IMR-90 (cell line): ENCODE results near the gene MTCL1. TPM values are rescaled to one million over a fixed set of nuclear protein-coding genes. Genes with fewer than 3 reads are reported as not detected.

Experiments
- ATAC-seq: fragments of 200-7000 bp; cut with Tn5 transposase; 2 replicates; pipeline ENCODE4 v1.9.1; 2020; ENCODE audit warnings: low read depth, mild to moderate bottlenecking, moderate library complexity
- BruUV-seq: library from RNA; stranded (reverse); fragments of 400-500 nt; replicated peaks from 2 replicates; lab custom pipeline; 2021; lab: Mats Ljungman, UMichigan
- CTCF ChIA-PET: fragments of 300-600 bp; formaldehyde crosslinking; extraction: SDS; loops from one replicate; lab custom pipeline; 2021; ENCODE audit warnings: antibody characterized with exemption; lab: Yijun Ruan, JAX
- POLR2A ChIA-PET: fragments of 300-600 bp; sonication (Branson Sonifier 250); formaldehyde crosslinking; loops from one replicate; lab custom pipeline; 2022; ENCODE audit warnings: antibody characterized with exemption; ENCODE audit not compliant: unreplicated experiment; lab: Charles Lee
- DNase-seq: peaks from one replicate; pipeline ENCODE4 v3.0.0; 2013
- H2AFZ ChIP-seq: replicated peaks from 2 replicates; pipeline ENCODE3; 2013; ENCODE audit warnings: low read length, mild to moderate bottlenecking; ENCODE audit not compliant: poor library complexity
- H2AK5ac ChIP-seq: 2 replicates; pipeline ENCODE4 v1.6.1; 2013; ENCODE audit warnings: low read depth, low read length, inconsistent platforms
- H2AK9ac ChIP-seq: replicated peaks from 2 replicates; pipeline ENCODE3; 2013; ENCODE audit warnings: mild to moderate bottlenecking, low read depth, low read length, moderate library complexity; ENCODE audit not compliant: poor library complexity
- H2BK120ac ChIP-seq: 2 replicates; pipeline ENCODE4 v1.6.1; 2013; ENCODE audit warnings: low read depth, low read length, inconsistent platforms
- H2BK15ac ChIP-seq: 3 replicates; pipeline ENCODE4 v1.6.1; 2013; ENCODE audit warnings: low read depth, low read length, inconsistent platforms
- H2BK20ac ChIP-seq: 2 replicates; pipeline ENCODE4 v1.6.1; 2013; ENCODE audit warnings: low read depth, mild to moderate bottlenecking, inconsistent platforms, low read length, moderate library complexity
- H2BK5ac ChIP-seq: 2 replicates; pipeline ENCODE4 v1.6.1; 2013; ENCODE audit warnings: mild to moderate bottlenecking, low read depth, low read length, inconsistent platforms; ENCODE audit not compliant: poor library complexity, severe bottlenecking
- H3K14ac ChIP-seq: replicated peaks from 2 replicates; pipeline ENCODE4 v1.6.1; 2013; ENCODE audit warnings: low read depth, low read length, inconsistent platforms
- H3K18ac ChIP-seq: 2 replicates; pipeline ENCODE4 v1.6.1; 2013; ENCODE audit warnings: low read depth, low read length, control low read depth
- H3K23ac ChIP-seq: 2 replicates; pipeline ENCODE4 v1.6.1; 2013; ENCODE audit warnings: low read depth, low read length, inconsistent platforms
- H3K27ac ChIP-seq: 2 replicates; pipeline ENCODE4 v1.5.1; 2013; ENCODE audit warnings: mild to moderate bottlenecking, control low read depth, low read length; ENCODE audit not compliant: insufficient read depth
- H3K27me3 ChIP-seq: 2 replicates; pipeline ENCODE4 v1.6.1; 2013; ENCODE audit warnings: low read length; ENCODE audit not compliant: control insufficient read depth, insufficient read depth
- H3K36me3 ChIP-seq: 2 replicates; pipeline ENCODE4 v1.6.1; 2013; ENCODE audit warnings: low read length, mixed read lengths; ENCODE audit not compliant: control insufficient read depth, insufficient read depth
- H3K4ac ChIP-seq: 2 replicates; pipeline ENCODE4 v1.6.1; 2013; ENCODE audit warnings: low read depth, low read length, inconsistent platforms
- H3K4me1 ChIP-seq: 2 replicates; pipeline ENCODE4 v1.6.1; 2013; ENCODE audit warnings: low read length, mixed read lengths; ENCODE audit not compliant: control insufficient read depth, insufficient read depth
- H3K4me2 ChIP-seq: 2 replicates; pipeline ENCODE4 v1.6.1; 2013; ENCODE audit warnings: low read depth, mild to moderate bottlenecking, control low read depth, low read length, moderate library complexity
- H3K4me3 ChIP-seq: 2 replicates; pipeline ENCODE4 v1.5.1; 2013; ENCODE audit warnings: low read depth, mild to moderate bottlenecking, control low read depth, low read length, moderate library complexity; ENCODE audit not compliant: insufficient read depth
- H3K56ac ChIP-seq: 2 replicates; pipeline ENCODE4 v1.6.1; 2013; ENCODE audit warnings: low read length, inconsistent platforms; ENCODE audit not compliant: insufficient read depth; ENCODE audit errors: extremely low read depth
- H3K79me1 ChIP-seq, 2 experiments: 2 replicates each; pipeline ENCODE4 v1.6.1; 2013; ENCODE audit warnings: low read length in 2 of 2, inconsistent platforms in 1 of 2, low read depth in 1 of 2
- H3K9ac ChIP-seq: 2 replicates; pipeline ENCODE4 v1.6.1; 2013; ENCODE audit warnings: low read depth, low read length, control low read depth
- H3K9me1 ChIP-seq: 2 replicates; pipeline ENCODE4 v1.6.1; 2013; ENCODE audit warnings: low read length, inconsistent platforms; ENCODE audit not compliant: insufficient read depth
- H3K9me3 ChIP-seq: 2 replicates; pipeline ENCODE4 v1.6.1; 2013; ENCODE audit warnings: low read length; ENCODE audit not compliant: control insufficient read depth, insufficient read depth
- H4K20me1 ChIP-seq: 2 replicates; pipeline ENCODE4 v1.6.1; 2013; ENCODE audit warnings: low read length, inconsistent platforms; ENCODE audit not compliant: insufficient read depth
- H4K5ac ChIP-seq: 2 replicates; pipeline ENCODE4 v1.6.1; 2013; ENCODE audit warnings: mild to moderate bottlenecking, low read depth, low read length, control low read depth
- H4K8ac ChIP-seq, 2 experiments: 2 replicates each; pipeline ENCODE4 v1.6.1; 2013; ENCODE audit warnings: low read depth in 2 of 2, low read length in 2 of 2, control low read depth in 1 of 2, inconsistent platforms in 1 of 2
- H4K91ac ChIP-seq: 2 replicates; pipeline ENCODE4 v1.6.1; 2013; ENCODE audit warnings: low read depth, low read length, inconsistent platforms; ENCODE audit not compliant: insufficient read depth
- CEBPB ChIP-seq: IDR thresholded peaks from 2 replicates; pipeline ENCODE4 v1.6.1; 2012; ENCODE audit warnings: low read depth, low read length, improper control_type of control experiment
- MAFK ChIP-seq: IDR thresholded peaks from 2 replicates; pipeline ENCODE4 v1.6.1; 2012; ENCODE audit warnings: low read depth, low read length, improper control_type of control experiment
- NFE2L2 ChIP-seq: fragments of 150-350 bp; IDR thresholded peaks from 2 replicates; pipeline ENCODE4 v1.6.1; 2016; ENCODE audit warnings: low read depth, mild to moderate bottlenecking, low read length
- RCOR1 ChIP-seq: IDR thresholded peaks from 2 replicates; pipeline ENCODE4 v1.6.1; 2012; ENCODE audit warnings: mild to moderate bottlenecking, low read length, improper control_type of control experiment; ENCODE audit not compliant: insufficient replicate concordance
- SMC3 ChIP-seq: fragments of 150-350 bp; IDR thresholded peaks from 2 replicates; pipeline ENCODE4 v1.6.1; 2016; ENCODE audit warnings: low read depth, mild to moderate bottlenecking, antibody characterized with exemption, low read length, moderate library complexity
- WGBS, 2 experiments: methylation state at CpG; one replicate each; pipeline versions ENCODE4 v1.1.5 to v1.1.7; 2013; ENCODE audit warnings: missing lambda C conversion rate in 2 of 2; ENCODE audit not compliant: insufficient read length in 1 of 2; ENCODE audit errors: extremely low coverage in 2 of 2; 5-methylcytosine and 5-hydroxymethylcytosine counted together
- dilution Hi-C: fragments of 300-500 bp; cut with HindIII; formaldehyde crosslinking; loops from one replicate; pipeline ENCODE4 v1.14.3; 2018; ENCODE audit warnings: low sequenced_read_pairs; ENCODE audit not compliant: unreplicated experiment
- in situ Hi-C: fragments of 300-500 bp; cut with MboI; formaldehyde crosslinking; loops from 3 replicates; pipeline ENCODE4 v1.14.3; 2019; ENCODE audit warnings: low sequenced_read_pairs, inconsistent platforms, mixed read lengths
- intact Hi-C: fragments of 100-400 bp; cut with micrococcal nuclease; formaldehyde crosslinking; loops from 2 replicates; pipeline ENCODE4 v1.10.0; 2022
- polyA plus RNA-seq, 3 experiments: library from polyadenylated mRNA; depleted of rRNA; stranded (reverse); fragments of >200 nt; gene quantifications; 2 replicates each; pipeline ENCODE4 v1.2.3, GENCODE V29; 2012; ENCODE audit warnings: low replicate concordance in 1 of 3
- total RNA-seq: library from RNA; depleted of rRNA; stranded (reverse); fragments of >200 nt; gene quantifications from 2 replicates; pipeline ENCODE4 v1.2.3, GENCODE V29; 2012

The MTCL1 gene
- total and polyA plus RNA-seq, 2 of the 4 experiments (the other 2 are of a cell fraction), result 29.0 to 45.3 TPM

- CTCF ChIA-PET, result no interaction called here
- intact Hi-C loops, result no loop called here
- peaks cover 14% of the 10 kb centered on the region for H3K36me3 ChIP-seq
- WGBS, 2 experiments, result 89% methylated on average over 5 of the region's 8 CpGs; no CpG with 5 or more reads in 1 of the 2 experiments
- peaks cover 44 to 76% of the 10 kb centered on the region in 2 experiments for H3K79me1 ChIP-seq
- no peak overlapping the region for H3K27ac ChIP-seq
- H3K4me3 ChIP-seq, result no peak overlapping the region
- H2BK20ac ChIP-seq, result no peak overlapping the region
- no peak overlapping the region for H3K4ac ChIP-seq
- H3K9ac ChIP-seq, result no peak overlapping the region
- H2BK120ac ChIP-seq, result no peak overlapping the region
- H2BK15ac ChIP-seq, result no peak overlapping the region
- dilution Hi-C loops, result no loop called here
- no peak overlapping the region for H3K56ac ChIP-seq
- no peak overlapping the region for H2BK5ac ChIP-seq
- DNase-seq (no peak), ATAC-seq (no peak)
- no peak overlapping the region for H4K5ac ChIP-seq
- no peak overlapping the region for H2AFZ ChIP-seq
- H2AK9ac ChIP-seq, result peak overlapping the region; percentile 9
- TF ChIP-seq RCOR1 (no peak), SMC3 (no peak), CEBPB (no peak), MAFK (no peak), NFE2L2 (no peak)
- H3K18ac ChIP-seq, result no peak overlapping the region
- no peak overlapping the region for H4K91ac ChIP-seq
- H3K9me1 ChIP-seq, result peaks cover 16% of the 10 kb centered on the region
- in situ Hi-C loops, result no loop called here
- peaks cover 9% of the 10 kb centered on the region for H4K20me1 ChIP-seq
- H3K4me2 ChIP-seq, result no peak overlapping the region
- no peak overlapping the region for H4K8ac ChIP-seq
- POLR2A ChIA-PET, result no interaction called here
- peaks cover 5% of the 10 kb centered on the region for H3K4me1 ChIP-seq
- no peak overlapping the region for H3K23ac ChIP-seq
- H3K14ac ChIP-seq, result no peak overlapping the region
- BruUV-seq, result no TSS peak
- H3K27me3 ChIP-seq, result no peaks in the 10 kb centered on the region
- H3K9me3 ChIP-seq, result no peaks in the 10 kb centered on the region
- H2AK5ac ChIP-seq, result no peak overlapping the region
Observed at GRCh38 chr18:8771930-8772329, 66.6 kb downstream of the MTCL1 start.
